ENCODE data around the gene PFDN4.

The PFDN4 gene

GRCh38 chr20:54268941-54269340 lies 61.1 kb downstream of the PFDN4 start:
- no peak overlapping the region for H3K4me3 ChIP-seq (ENCODE audit: low read depth, low read length)
- no peak for DNase-seq (ENCODE audit: low read depth)
- TF ChIP-seq MAX (IDR thresholded peaks at IDR 0.05; ENCODE audit: low read depth, low read length) (no peak), POLR2A (IDR thresholded peaks at IDR 0.05; ENCODE audit: extremely low read depth, insufficient read length) (no peak), MYC (IDR thresholded peaks at IDR 0.05; ENCODE audit: low read depth, low read length) (no peak), CTCF (IDR thresholded peaks at IDR 0.05; ENCODE audit: low read depth, low read length) (no peak)

Measured in NB4 (cell line).